Limb (tissue), 2 donors: ENCODE measurements around the gene CACNA2D2.

Experiments
- DNase-seq, 2 donors: peaks; one replicate each; pipeline ENCODE4 v3.0.0-alpha.2; 2016; ENCODE audit errors: extremely low spot score in 2 of 2

Gene CACNA2D2

DNA sequence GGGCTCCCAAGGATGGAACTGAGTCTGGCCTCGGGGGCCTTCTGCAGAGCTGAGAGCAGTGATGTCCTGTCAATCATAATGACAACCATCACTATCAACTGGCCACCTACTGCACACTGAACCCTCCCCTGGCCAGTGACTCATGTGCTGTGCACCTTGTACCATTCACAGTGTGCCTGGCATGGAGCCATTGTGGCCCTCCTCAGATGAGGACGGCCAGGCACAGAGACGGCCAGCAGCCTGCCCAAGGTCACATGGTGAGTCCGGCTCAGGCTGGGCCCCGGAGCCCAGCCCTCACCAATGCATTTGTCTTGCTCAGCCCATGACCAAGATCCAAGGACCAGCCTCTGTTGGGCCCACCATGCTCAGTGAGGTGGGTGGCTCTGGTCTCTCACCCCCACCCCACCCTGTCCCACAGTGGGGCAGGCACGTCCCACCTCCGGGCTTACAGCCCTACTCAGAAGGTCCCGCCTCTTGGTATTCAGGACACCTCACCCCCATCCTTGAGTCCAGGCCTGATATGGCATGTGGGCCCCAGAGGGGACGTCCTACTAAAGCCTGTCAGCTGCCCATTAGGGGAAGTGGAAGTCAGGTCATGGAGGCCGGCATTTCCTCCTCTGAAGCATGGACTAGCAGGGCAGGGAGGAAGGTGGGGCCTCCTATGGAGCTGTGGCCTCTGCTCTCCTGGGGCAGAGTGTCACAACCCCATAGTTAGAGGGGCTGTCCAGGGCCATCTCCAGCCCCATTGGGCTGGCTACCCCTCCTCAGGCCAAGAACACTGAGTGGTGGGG lies 108.2 kb downstream of the CACNA2D2 start:
- no peak for DNase-seq

DNA sequence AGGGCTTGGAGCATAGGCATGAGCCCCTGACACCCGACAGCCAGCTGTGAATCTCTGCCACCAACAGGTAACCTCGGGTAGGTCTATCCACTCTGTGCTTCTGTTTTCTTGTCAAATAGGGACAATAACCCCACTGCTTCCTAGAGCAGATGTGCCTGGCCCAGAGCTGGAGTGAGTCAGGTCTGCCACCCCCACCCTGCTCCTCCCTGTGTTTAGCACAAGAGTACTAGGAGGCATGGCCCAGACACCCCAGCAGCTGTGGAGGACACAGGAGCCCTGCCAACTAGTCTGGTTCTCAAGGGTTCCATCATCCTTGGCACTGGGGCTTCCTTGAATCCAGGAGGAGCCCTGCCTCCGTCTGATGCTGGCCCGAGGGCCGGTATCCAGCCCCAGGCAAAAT lies 110.4 kb downstream of the CACNA2D2 start:
- DNase-seq: no peak

DNA sequence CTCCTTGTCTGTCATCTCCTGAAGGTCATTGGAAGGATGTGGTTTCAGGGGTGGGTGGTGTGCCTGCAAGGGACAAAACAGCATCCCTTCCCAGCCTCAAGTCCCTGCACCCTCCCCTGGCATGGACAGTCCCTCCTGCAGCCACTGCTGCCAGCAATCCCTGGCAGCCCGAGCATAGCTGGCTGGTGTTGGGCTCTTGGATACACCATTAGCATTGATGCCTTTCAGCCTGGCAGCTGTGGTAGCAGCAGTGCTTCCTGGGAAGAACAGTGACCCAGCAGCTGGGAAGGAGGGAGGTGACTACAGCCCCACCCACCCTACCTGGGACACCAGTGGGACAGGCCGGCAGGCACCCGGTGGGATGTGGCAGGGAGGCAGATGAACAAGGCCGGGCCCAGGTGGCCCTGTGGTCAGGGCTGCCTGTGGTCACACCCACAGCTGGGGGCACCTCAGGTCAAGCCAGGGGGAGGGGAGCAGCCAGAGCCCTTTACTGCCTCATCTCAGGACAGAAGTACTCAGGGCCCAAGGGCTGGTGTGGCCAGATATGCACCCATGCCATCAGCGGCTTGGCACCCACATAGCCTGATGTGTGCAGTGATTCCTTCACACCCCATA lies 111.2 kb downstream of the CACNA2D2 start:
- DNase-seq: no peak

- DNase-seq: no peak
Measured at GRCh38 chr3:50390508-50391224, 112.8 kb downstream of the CACNA2D2 start.

DNA sequence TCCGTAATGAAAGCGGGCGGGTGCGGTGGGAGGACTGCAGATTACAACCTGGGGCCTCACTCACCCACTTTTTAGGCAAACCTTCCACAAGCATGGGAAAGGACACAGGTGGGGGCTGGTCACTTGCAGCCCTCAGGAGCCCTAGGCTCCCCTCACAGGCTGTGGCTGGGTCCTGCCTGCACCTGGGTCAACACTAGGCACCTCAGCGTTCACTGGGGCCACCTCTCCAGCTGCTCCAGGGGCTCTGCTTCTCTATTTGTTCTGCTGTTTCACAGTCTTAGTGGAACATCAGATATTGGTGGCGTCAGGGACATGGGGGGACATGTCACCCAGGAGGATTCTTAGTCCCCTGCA lies 114.0 kb downstream of the CACNA2D2 start:
- DNase-seq: no peak

DNA sequence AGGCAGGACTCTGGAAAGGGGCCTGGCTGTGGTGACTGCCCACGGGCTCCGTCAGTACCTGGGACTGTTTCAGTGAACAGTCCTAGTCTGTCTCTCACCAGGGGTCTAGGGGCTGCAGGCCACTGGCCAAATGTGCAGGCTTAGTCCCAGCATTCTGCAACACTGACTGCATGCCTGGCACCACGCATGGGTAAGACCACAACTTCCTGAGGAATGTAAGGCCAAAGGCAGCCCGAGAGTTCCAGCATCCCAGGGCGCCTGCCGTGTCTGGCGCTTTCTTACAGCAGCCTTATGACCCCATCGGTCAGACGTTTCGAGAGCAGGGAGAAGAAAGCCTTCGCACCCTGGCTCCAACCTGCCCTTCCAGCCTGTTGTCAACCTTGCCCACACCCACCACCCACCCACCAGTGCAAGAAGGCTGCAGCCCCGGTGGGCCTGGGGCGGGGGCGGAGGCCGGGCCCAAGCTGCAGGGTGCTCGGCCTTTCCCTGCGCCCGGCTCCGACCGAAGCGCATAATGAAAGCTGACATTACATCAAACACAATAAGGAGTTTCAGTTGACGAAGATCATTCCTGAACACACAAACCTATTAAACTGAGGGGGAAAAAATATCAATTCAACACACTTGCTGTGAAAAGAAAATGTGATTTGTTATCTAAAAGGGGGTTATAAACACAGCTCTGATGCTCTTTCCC lies 114.6 kb downstream of the CACNA2D2 start:
- no peak for DNase-seq

- DNase-seq: no peak
Measured at GRCh38 chr3:50388016-50388719, 115.3 kb downstream of the CACNA2D2 start.

DNA sequence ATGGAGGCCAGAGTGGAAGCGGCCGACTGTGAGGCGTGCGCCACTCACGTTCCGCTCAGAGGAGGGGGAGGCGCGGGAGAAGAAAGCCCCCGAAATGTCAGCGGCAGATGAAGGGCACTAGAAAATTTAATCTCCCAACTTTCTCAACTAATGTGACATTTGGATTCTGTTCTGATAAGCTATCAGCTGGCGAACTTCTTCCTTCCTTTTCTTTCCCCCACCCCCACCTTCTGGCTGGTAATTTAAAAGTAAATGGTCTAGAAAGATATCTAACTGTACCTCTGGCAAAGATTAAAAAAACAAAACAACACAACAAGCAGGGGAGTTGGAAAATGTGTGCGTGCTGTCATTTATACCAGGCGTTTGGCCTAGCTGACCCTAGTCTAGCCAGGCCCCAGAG lies 117.7 kb downstream of the CACNA2D2 start:
- no peak for DNase-seq

- no peak for DNase-seq
Measured at GRCh38 chr3:50383750-50384149, 119.7 kb downstream of the CACNA2D2 start.

- no peak for DNase-seq
Measured at GRCh38 chr3:50382722-50383121, 120.7 kb downstream of the CACNA2D2 start.

DNA sequence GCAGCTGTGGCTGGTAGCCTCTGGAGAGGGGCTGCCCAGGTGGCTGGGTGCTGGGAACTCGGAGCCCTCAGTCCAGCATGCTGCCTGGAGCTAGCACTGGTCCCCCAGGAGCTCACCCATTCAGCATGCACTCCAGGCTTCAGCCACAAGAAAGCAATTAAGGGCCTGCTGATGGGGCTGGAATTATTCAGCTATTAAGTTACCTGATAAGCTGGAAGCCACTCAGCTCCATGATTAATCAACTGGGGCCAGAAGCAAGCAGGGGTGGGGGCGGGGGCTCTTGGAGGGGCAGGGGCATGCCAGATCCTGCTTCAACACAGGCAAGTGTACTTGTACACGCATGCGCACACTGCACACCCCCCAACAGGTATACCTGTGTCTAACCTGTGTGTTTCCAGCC lies 122.1 kb downstream of the CACNA2D2 start:
- no peak for DNase-seq

DNA sequence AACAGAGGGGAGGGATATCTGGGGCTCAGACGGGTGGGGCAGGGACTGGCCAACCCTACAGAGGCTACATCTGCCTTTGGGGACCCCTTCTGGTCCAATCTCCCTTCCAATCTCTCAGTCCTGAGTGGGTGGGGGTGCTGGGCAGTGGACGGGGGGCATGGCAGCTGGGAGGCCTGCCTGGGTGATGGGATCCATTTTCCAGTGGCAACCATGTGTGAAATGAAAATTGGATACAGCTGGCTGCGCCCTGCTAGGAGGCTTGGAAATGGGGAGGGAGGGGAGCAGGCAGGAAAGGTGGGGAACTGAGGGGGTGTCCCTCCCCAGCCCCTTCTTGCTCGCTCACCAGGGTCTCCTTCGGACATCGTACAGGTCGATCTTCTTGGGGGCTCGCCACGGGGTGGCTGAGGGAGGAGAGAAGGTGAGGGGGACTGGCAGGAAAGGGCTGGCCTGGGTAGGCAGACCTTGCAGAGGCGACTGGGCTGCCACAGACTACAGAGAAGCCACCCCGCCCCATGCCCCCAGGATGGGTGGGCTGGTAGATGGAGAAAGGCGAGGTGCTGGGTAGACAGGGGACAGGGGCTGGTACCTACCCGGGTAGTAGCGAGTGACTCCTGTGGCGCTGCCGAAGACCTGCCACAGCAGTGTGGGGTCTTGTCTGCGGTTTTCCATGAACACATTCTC lies 122.9 kb downstream of the CACNA2D2 start:
- DNase-seq: no peak

DNA sequence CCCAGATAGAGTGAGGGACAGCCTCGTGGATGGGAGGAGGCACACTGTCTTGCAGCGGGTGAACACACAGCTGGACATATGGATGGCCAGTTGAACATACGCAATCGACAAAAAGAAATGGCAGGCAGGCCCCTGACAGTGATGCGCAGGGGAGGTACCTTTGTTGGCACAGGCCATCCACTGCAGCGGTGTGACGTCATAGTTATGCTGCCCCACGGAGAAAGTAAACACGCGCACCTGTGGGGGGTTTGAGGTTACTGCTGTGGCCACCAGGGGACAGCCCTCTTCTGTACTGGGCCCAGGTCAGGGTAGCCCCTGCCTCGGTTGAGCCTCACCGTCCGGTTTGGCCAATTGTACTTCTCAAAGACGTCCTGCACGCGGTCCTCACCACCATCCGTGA lies 124.7 kb downstream of the CACNA2D2 start:
- no peak for DNase-seq

DNA sequence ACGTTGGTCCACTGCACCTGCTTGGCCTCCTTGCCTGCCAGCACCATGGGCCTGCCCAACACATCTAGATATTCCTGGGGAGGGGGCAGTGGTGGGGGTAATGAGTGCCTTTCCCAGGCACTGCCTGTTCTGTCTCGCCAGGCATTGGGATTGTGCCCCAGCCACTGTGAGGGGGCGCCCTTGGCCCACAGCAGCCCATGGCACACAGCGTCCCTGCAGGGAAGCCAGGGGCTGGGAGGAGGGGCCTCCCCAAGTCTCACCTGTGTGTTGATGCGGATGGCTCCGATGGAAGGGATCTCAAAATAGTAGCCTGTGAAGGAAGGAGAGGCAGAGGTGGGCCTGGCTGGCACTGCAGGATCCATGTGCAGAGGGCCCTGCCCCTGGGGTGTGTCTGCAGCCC lies 125.4 kb downstream of the CACNA2D2 start:
- no peak for DNase-seq

GRCh38 chr3:50375258-50375931 lies 128.0 kb downstream of the CACNA2D2 start:
- no peak for DNase-seq

GRCh38 chr3:50374363-50375257 lies 128.8 kb downstream of the CACNA2D2 start:
- no peak for DNase-seq

GRCh38 chr3:50373146-50374051 lies 130.0 kb downstream of the CACNA2D2 start:
- peak in 1 of 2 donors; percentile 62 for DNase-seq

- no peak for DNase-seq
Measured at GRCh38 chr3:50372349-50372748, 131.1 kb downstream of the CACNA2D2 start.
